NCI-H2196 (cell line): Measurements from ENCODE around the gene RAPSN.

Source experiments
- DNase-seq: peaks from one replicate; lab custom pipeline; 2025; ENCODE audit not compliant: unreplicated experiment; lab: John Stamatoyannopoulos, UW

Gene RAPSN

GRCh38 chr11:47448566-47449427 lies at the start of gene RAPSN:
TSS of gene RAPSN (minus strand) at chr11:47449136. CDS start at chr11:47448964, 172 bp downstream.
- no peak for DNase-seq

GRCh38 chr11:47498149-47498548 lies 49.2 kb upstream of the RAPSN start:
- no peak for DNase-seq

- DNase-seq, result no peak
These were observed 47.9 kb upstream of the RAPSN start for GRCh38 chr11:47496808-47497207.

GRCh38 chr11:47495856-47496217 lies 46.9 kb upstream of the RAPSN start:
- DNase-seq, result no peak

- no peak for DNase-seq
These were observed 46.3 kb upstream of the RAPSN start for GRCh38 chr11:47495011-47495855.

GRCh38 chr11:47489395-47489755 lies 40.4 kb upstream of the RAPSN start:
- no peak for DNase-seq

GRCh38 chr11:47488674-47489394 lies 39.9 kb upstream of the RAPSN start:
- no peak for DNase-seq

- DNase-seq, result no peak
These were observed 39.2 kb upstream of the RAPSN start for GRCh38 chr11:47488111-47488510.

GRCh38 chr11:47487421-47487820 lies 38.5 kb upstream of the RAPSN start:
- no peak for DNase-seq

GRCh38 chr11:47485107-47485506 lies 36.2 kb upstream of the RAPSN start:
- peak; percentile 71 for DNase-seq

- DNase-seq, result no peak
These were observed 34.5 kb upstream of the RAPSN start for GRCh38 chr11:47483457-47483856.

GRCh38 chr11:47480762-47481161 lies 31.8 kb upstream of the RAPSN start:
- no peak for DNase-seq

GRCh38 chr11:47478651-47479329 lies 29.9 kb upstream of the RAPSN start:
- no peak for DNase-seq

- no peak for DNase-seq
These were observed 28.8 kb upstream of the RAPSN start for GRCh38 chr11:47477753-47478152.

- DNase-seq, result no peak
These were observed 28.4 kb upstream of the RAPSN start for GRCh38 chr11:47477323-47477722.

GRCh38 chr11:47470671-47471070 lies 21.7 kb upstream of the RAPSN start:
- DNase-seq, result no peak

- DNase-seq, result no peak
These were observed 20.6 kb upstream of the RAPSN start for GRCh38 chr11:47469361-47470179.

- no peak for DNase-seq
These were observed 19.8 kb upstream of the RAPSN start for GRCh38 chr11:47468598-47469214.

GRCh38 chr11:47467357-47467756 lies 18.4 kb upstream of the RAPSN start:
- peak; percentile 80 for DNase-seq
